ENCODE results near the gene KCTD4.

Gene KCTD4

GRCh38 chr13:45168555-45168930 is 32.3 kb downstream of the KCTD4 start:
- no peak for DNase-seq

DNA sequence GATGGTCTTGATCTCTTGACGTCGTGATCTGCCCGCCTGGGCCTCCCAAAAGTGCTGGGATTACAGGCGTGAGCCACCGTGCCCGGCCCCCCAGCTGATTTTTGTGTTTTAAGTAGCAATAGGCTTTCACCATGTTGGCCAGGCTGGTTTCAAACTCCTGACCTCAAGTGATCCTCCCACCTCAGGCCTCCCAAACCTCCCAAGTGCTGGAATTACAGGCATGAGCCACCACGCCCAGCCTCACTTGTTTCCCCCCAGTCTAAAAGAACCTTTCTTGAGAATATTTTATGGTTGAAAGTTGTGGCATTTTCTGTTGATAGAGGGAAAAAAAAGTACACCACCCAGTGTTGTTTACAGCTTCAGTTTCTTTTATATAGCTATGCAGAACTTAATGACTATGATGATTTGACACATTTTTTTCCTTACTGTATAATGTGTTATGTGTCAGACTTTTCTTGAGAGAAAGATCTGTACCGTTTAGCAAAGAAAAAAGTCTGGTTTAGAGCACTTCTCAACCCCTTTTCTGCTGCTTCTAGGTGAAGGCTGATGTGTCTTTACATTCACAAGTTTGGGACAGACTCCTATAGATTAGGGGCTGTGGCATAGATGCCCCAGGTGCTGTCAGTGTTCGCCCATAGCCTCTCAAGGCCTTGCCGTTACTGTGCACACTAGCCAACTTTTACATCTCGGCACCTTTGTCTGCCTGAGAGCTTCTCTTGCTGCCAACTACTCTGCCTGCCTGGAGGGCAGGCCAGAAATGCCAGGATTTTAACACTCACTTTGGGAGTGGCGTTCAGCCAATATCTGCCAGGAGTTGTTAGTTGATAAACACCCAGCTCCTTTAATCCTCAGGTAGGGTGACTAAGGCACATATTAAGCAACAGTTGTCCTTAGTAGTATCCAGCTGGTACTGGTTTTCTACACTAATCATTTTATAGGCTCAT is 33.0 kb downstream of the KCTD4 start:
- no peak for DNase-seq

DNA sequence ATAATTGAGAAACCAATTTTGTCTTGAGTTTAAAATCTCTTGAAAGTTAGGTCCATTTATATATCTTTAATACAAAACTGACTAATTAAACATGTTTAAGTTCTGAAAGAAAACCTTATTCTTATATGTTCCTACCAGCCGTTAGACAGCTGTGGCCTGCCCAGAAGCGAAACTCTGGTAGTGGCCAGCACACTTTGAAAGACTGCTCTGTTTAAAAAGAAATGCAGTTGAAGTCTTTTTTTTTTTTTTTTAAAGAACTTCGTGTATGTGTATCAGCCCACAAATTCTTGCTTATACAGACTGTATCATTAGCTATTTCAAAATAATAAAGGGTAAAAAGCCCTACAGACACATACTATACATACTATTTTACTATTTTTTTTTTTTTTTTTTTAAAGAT is 34.0 kb downstream of the KCTD4 start:
- DNase-seq = no peak

GRCh38 chr13:45162821-45163220 is 38.0 kb downstream of the KCTD4 start:
- peak; percentile 23 for DNase-seq

GRCh38 chr13:45162194-45162593 is 38.7 kb downstream of the KCTD4 start:
- no peak for DNase-seq

GRCh38 chr13:45156565-45157361 is 44.1 kb downstream of the KCTD4 start:
- no peak for DNase-seq

GRCh38 chr13:45149964-45150363 is 50.9 kb downstream of the KCTD4 start:
- DNase-seq = no peak

GRCh38 chr13:45143346-45143751 is 57.5 kb downstream of the KCTD4 start:
- DNase-seq = no peak
